ENCODE data around the gene NQO1. TPM values are rescaled to one million over a fixed set of nuclear protein-coding genes. Genes with fewer than 3 reads are reported as not detected.

Gene NQO1
- total and polyA plus RNA-seq, 2 of the 13 experiments (the other 11 are each of a cell fraction or from before 2014, with no cell fraction given), result 464 to 1,060 TPM

DNA sequence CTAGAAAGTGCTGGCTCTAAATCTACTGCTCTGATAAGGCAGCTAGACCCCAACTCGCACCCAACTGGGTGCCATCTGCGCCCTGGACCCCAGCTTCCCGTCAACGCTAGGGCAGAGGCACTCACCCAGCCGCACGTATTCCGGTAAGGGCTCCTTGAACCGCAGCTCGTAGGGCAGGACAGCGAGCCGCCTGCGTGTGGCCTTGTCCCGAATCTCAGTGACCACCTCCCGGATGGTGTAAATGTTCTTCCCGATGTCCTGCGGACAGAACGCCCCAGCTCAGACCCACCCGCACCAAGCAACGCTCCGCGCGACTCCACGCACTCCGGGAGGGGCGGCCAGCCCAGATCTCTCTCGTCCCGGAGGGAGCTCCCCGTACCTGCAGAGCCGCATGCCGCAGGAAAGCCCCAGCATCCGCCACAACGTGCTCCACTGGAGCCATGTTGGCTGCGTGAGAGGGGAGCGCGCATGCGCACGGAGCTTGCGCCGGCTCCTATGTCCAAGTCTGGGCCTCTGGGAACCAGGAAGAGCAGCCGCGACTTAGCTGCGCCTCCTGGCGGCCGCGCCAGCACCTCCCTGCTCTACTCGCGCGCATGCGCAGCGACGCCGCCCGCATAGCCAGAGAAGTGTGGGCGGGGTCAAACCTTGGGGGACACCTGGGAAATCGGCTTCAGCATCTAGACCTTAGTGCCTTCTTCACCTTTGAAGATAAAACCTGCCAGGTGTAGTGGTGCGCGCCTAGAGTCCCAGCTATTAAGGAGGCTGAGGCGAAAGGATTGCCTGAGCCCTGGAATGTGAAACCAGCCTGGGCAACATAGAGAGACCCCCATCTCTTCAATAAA is 28.3 kb upstream of the NQO1 start, which contains the start of gene NOB1 (continued):
- TF ChIP-seq, protein P1, sequence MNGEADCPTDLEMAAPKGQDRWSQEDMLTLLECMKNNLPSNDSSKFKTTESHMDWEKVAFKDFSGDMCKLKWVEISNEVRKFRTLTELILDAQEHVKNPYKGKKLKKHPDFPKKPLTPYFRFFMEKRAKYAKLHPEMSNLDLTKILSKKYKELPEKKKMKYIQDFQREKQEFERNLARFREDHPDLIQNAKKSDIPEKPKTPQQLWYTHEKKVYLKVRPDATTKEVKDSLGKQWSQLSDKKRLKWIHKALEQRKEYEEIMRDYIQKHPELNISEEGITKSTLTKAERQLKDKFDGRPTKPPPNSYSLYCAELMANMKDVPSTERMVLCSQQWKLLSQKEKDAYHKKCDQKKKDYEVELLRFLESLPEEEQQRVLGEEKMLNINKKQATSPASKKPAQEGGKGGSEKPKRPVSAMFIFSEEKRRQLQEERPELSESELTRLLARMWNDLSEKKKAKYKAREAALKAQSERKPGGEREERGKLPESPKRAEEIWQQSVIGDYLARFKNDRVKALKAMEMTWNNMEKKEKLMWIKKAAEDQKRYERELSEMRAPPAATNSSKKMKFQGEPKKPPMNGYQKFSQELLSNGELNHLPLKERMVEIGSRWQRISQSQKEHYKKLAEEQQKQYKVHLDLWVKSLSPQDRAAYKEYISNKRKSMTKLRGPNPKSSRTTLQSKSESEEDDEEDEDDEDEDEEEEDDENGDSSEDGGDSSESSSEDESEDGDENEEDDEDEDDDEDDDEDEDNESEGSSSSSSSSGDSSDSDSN (CRISPR knock-in tag; IDR thresholded peaks at IDR 0.05), result peak; percentile 96
- TF ChIP-seq ADNP (CRISPR knock-in tag; IDR thresholded peaks at IDR 0.05), result no peak
- TF ChIP-seq DNMT3B (CRISPR knock-in tag; conservative IDR thresholded peaks at IDR 0.05), result no peak; the same call in 1 of the 2 replicates
- TF ChIP-seq, protein P2, sequence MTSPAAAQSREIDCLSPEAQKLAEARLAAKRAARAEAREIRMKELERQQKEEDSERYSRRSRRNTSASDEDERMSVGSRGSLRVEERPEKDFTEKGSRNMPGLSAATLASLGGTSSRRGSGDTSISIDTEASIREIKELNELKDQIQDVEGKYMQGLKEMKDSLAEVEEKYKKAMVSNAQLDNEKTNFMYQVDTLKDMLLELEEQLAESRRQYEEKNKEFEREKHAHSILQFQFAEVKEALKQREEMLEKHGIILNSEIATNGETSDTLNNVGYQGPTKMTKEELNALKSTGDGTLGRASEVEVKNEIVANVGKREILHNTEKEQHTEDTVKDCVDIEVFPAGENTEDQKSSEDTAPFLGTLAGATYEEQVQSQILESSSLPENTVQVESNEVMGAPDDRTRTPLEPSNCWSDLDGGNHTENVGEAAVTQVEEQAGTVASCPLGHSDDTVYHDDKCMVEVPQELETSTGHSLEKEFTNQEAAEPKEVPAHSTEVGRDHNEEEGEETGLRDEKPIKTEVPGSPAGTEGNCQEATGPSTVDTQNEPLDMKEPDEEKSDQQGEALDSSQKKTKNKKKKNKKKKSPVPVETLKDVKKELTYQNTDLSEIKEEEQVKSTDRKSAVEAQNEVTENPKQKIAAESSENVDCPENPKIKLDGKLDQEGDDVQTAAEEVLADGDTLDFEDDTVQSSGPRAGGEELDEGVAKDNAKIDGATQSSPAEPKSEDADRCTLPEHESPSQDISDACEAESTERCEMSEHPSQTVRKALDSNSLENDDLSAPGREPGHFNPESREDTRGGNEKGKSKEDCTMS (CRISPR knock-in tag; conservative IDR thresholded peaks at IDR 0.05), result no peak
- TF ChIP-seq HDAC1 (CRISPR knock-in tag; IDR thresholded peaks at IDR 0.05), result peak; percentile 95
- TF ChIP-seq RXRB (CRISPR knock-in tag; IDR thresholded peaks at IDR 0.05; ENCODE audit: borderline replicate concordance), result peak; percentile 81
- TF ChIP-seq SALL2 (CRISPR knock-in tag; IDR thresholded peaks at IDR 0.05), result peak; percentile 95
- TF ChIP-seq ZNF652 (CRISPR knock-in tag; IDR thresholded peaks at IDR 0.05; ENCODE audit: borderline replicate concordance, low read depth), result no peak
- peak; percentile 94 for TF ChIP-seq HIVEP1 (CRISPR knock-in tag; IDR thresholded peaks at IDR 0.05)
- TF ChIP-seq, protein P3, sequence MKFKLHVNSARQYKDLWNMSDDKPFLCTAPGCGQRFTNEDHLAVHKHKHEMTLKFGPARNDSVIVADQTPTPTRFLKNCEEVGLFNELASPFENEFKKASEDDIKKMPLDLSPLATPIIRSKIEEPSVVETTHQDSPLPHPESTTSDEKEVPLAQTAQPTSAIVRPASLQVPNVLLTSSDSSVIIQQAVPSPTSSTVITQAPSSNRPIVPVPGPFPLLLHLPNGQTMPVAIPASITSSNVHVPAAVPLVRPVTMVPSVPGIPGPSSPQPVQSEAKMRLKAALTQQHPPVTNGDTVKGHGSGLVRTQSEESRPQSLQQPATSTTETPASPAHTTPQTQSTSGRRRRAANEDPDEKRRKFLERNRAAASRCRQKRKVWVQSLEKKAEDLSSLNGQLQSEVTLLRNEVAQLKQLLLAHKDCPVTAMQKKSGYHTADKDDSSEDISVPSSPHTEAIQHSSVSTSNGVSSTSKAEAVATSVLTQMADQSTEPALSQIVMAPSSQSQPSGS (CRISPR knock-in tag; IDR thresholded peaks at IDR 0.05), result peak; percentile 89
- no peak for TF ChIP-seq NFYC (CRISPR knock-in tag; IDR thresholded peaks at IDR 0.05)
- TF ChIP-seq HNRNPLL (IDR thresholded peaks at IDR 0.05; ENCODE audit: low read depth, low read length, poor library complexity, severe bottlenecking), result peak; percentile 89
- peak; percentile 91 for TF ChIP-seq ZNF761 (CRISPR knock-in tag; conservative IDR thresholded peaks at IDR 0.05)
- TF ChIP-seq HOXD1 (CRISPR knock-in tag; IDR thresholded peaks at IDR 0.05), result no peak; the same call in 1 of the 2 replicates
- peak; percentile 99 for TF ChIP-seq ZNF891 (CRISPR knock-in tag; IDR thresholded peaks at IDR 0.05)
- TF ChIP-seq, protein P4, sequence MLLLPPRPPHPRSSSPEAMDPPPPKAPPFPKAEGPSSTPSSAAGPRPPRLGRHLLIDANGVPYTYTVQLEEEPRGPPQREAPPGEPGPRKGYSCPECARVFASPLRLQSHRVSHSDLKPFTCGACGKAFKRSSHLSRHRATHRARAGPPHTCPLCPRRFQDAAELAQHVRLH (CRISPR knock-in tag; IDR thresholded peaks at IDR 0.05; ENCODE audit: borderline replicate concordance, low read depth), result peak; percentile 80; the same call in 1 of the 2 replicates
- peak; percentile 22; the same call in 1 of the 2 replicates for TF ChIP-seq ZNF570 (CRISPR knock-in tag; IDR thresholded peaks at IDR 0.05; ENCODE audit: borderline replicate concordance)
- TF ChIP-seq ZNF510 (CRISPR knock-in tag; IDR thresholded peaks at IDR 0.05; ENCODE audit: low read depth), result peak; percentile 96
- no peak for TF ChIP-seq KDM1A (CRISPR knock-in tag; IDR thresholded peaks at IDR 0.05)
- TF ChIP-seq, protein P5, sequence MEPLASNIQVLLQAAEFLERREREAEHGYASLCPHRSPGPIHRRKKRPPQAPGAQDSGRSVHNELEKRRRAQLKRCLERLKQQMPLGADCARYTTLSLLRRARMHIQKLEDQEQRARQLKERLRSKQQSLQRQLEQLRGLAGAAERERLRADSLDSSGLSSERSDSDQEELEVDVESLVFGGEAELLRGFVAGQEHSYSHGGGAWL (CRISPR knock-in tag; IDR thresholded peaks at IDR 0.05), result peak; percentile 94
- TF ChIP-seq GATAD2A (CRISPR knock-in tag; IDR thresholded peaks at IDR 0.05), result peak; percentile 73
- no peak for TF ChIP-seq ZNF530 (CRISPR knock-in tag; IDR thresholded peaks at IDR 0.05; ENCODE audit: low read depth)

Data from HepG2 (cell line).